ENCODE measurements around the gene HDGFL3.
"Not testable (repeated sequence)": the region's sequence is repeated elsewhere in the genome, so short reads cannot be mapped to it uniquely, and the experiment has no call there.

The HDGFL3 gene

GRCh38 chr15:83098079-83098478 is 109.5 kb downstream of the HDGFL3 start:
- TF ChIP-seq POLR2AphosphoS5 (IDR thresholded peaks at IDR 0.05; ENCODE audit: borderline replicate concordance, low read depth, low read length): no peak
- TF ChIP-seq EZH2 (IDR thresholded peaks at IDR 0.05): no peak
- no peak for TF ChIP-seq FOXP2 (optimal IDR thresholded peaks at IDR 0.05; ENCODE audit: control extremely low read depth, extremely low read length, insufficient read depth)
- no peak overlapping the region for H3K27ac ChIP-seq
- no peaks in the 10 kb centered on the region; the same call in 1 of the 2 replicates for H3K9me3 ChIP-seq (ENCODE audit: low read depth, low read length)
- H3K4me3 ChIP-seq: no peak overlapping the region
- H3K36me3 ChIP-seq (ENCODE audit: insufficient read depth, low read length): no peaks in the 10 kb centered on the region
- DNase-seq (ENCODE audit: low read depth, low spot score): no peak
- H3K9ac ChIP-seq (ENCODE audit: insufficient read length): no peak overlapping the region

- DNase-seq (ENCODE audit: low read depth, low spot score): no peak
- TF ChIP-seq EZH2 (IDR thresholded peaks at IDR 0.05) (no peak), POLR2AphosphoS5 (IDR thresholded peaks at IDR 0.05; ENCODE audit: borderline replicate concordance, low read depth, low read length) (no peak), FOXP2 (optimal IDR thresholded peaks at IDR 0.05; ENCODE audit: control extremely low read depth, extremely low read length, insufficient read depth) (no peak)
- H3K4me3 ChIP-seq: no peak overlapping the region
- H3K9me3 ChIP-seq (ENCODE audit: low read depth, low read length): no peaks in the 10 kb centered on the region; the same call in 1 of the 2 replicates
- H3K27ac ChIP-seq: no peak overlapping the region
- no peaks in the 10 kb centered on the region for H3K36me3 ChIP-seq (ENCODE audit: insufficient read depth, low read length)
- H3K9ac ChIP-seq (ENCODE audit: insufficient read length): no peak overlapping the region
Observed at GRCh38 chr15:83094583-83094982, 113.0 kb downstream of the HDGFL3 start.

- H3K4me3 ChIP-seq: no peak overlapping the region
- no peak for DNase-seq (ENCODE audit: low read depth, low spot score)
- no peaks in the 10 kb centered on the region for H3K36me3 ChIP-seq (ENCODE audit: insufficient read depth, low read length)
- H3K9me3 ChIP-seq (ENCODE audit: low read depth, low read length): no peaks in the 10 kb centered on the region; the same call in 1 of the 2 replicates
- TF ChIP-seq FOXP2 (optimal IDR thresholded peaks at IDR 0.05; ENCODE audit: control extremely low read depth, extremely low read length, insufficient read depth) (no peak), POLR2AphosphoS5 (IDR thresholded peaks at IDR 0.05; ENCODE audit: borderline replicate concordance, low read depth, low read length) (no peak), EZH2 (IDR thresholded peaks at IDR 0.05) (no peak)
- no peak overlapping the region for H3K9ac ChIP-seq (ENCODE audit: insufficient read length)
- no peak overlapping the region for H3K27ac ChIP-seq
Observed at GRCh38 chr15:83092309-83092976, 115.2 kb downstream of the HDGFL3 start.

- not testable (repeated sequence) for H3K9ac ChIP-seq (ENCODE audit: insufficient read length); DNase-seq (ENCODE audit: low read depth, low spot score); H3K27ac ChIP-seq
Observed at GRCh38 chr15:83091965-83092308, 115.7 kb downstream of the HDGFL3 start.

GRCh38 chr15:83090465-83090864 is 117.2 kb downstream of the HDGFL3 start:
- H3K9ac ChIP-seq (ENCODE audit: insufficient read length): no peak overlapping the region
- no peak for DNase-seq (ENCODE audit: low read depth, low spot score)
- no peaks in the 10 kb centered on the region for H3K36me3 ChIP-seq (ENCODE audit: insufficient read depth, low read length)
- H3K4me3 ChIP-seq: no peak overlapping the region
- no peak for TF ChIP-seq EZH2 (IDR thresholded peaks at IDR 0.05)
- TF ChIP-seq POLR2AphosphoS5 (IDR thresholded peaks at IDR 0.05; ENCODE audit: borderline replicate concordance, low read depth, low read length): no peak
- TF ChIP-seq FOXP2 (optimal IDR thresholded peaks at IDR 0.05; ENCODE audit: control extremely low read depth, extremely low read length, insufficient read depth): no peak
- H3K27ac ChIP-seq: no peak overlapping the region
- no peaks in the 10 kb centered on the region for H3K9me3 ChIP-seq (ENCODE audit: low read depth, low read length)

More at GRCh38 chr15:83091965-83092308, 115.7 kb downstream of the HDGFL3 start:
- H3K9me3 ChIP-seq (ENCODE audit: low read depth, low read length); H3K36me3 ChIP-seq (ENCODE audit: insufficient read depth, low read length); H3K4me3 ChIP-seq: not testable (repeated sequence)

GRCh38 chr15:83088876-83089275 is 118.7 kb downstream of the HDGFL3 start:
- H3K4me3 ChIP-seq: no peak overlapping the region
- no peak overlapping the region for H3K27ac ChIP-seq
- no peaks in the 10 kb centered on the region for H3K9me3 ChIP-seq (ENCODE audit: low read depth, low read length)
- no peak overlapping the region for H3K9ac ChIP-seq (ENCODE audit: insufficient read length)
- no peaks in the 10 kb centered on the region for H3K36me3 ChIP-seq (ENCODE audit: insufficient read depth, low read length)
- TF ChIP-seq EZH2 (IDR thresholded peaks at IDR 0.05) (no peak), FOXP2 (optimal IDR thresholded peaks at IDR 0.05; ENCODE audit: control extremely low read depth, extremely low read length, insufficient read depth) (no peak), POLR2AphosphoS5 (IDR thresholded peaks at IDR 0.05; ENCODE audit: borderline replicate concordance, low read depth, low read length) (no peak)
- DNase-seq (ENCODE audit: low read depth, low spot score): no peak

GRCh38 chr15:83087576-83087975 is 120.0 kb downstream of the HDGFL3 start:
- Histone ChIP-seq H3K9me3 (ENCODE audit: low read depth, low read length) (no peaks in the 10 kb centered on the region), H3K27ac (no peak overlapping the region), H3K4me3 (no peak overlapping the region), H3K9ac (ENCODE audit: insufficient read length) (no peak overlapping the region), H3K36me3 (ENCODE audit: insufficient read depth, low read length) (no peaks in the 10 kb centered on the region)
- no peak for DNase-seq (ENCODE audit: low read depth, low spot score)
- TF ChIP-seq POLR2AphosphoS5 (IDR thresholded peaks at IDR 0.05; ENCODE audit: borderline replicate concordance, low read depth, low read length) (no peak), EZH2 (IDR thresholded peaks at IDR 0.05) (no peak), FOXP2 (optimal IDR thresholded peaks at IDR 0.05; ENCODE audit: control extremely low read depth, extremely low read length, insufficient read depth) (no peak)

GRCh38 chr15:83085864-83086552 is 121.6 kb downstream of the HDGFL3 start:
- H3K4me3 ChIP-seq; H3K9ac ChIP-seq (ENCODE audit: insufficient read length); H3K27ac ChIP-seq; H3K9me3 ChIP-seq (ENCODE audit: low read depth, low read length); H3K36me3 ChIP-seq (ENCODE audit: insufficient read depth, low read length); DNase-seq (ENCODE audit: low read depth, low spot score): not testable (repeated sequence)

- not testable (repeated sequence) for H3K4me3 ChIP-seq; H3K27ac ChIP-seq; H3K9me3 ChIP-seq (ENCODE audit: low read depth, low read length); H3K9ac ChIP-seq (ENCODE audit: insufficient read length); DNase-seq (ENCODE audit: low read depth, low spot score); H3K36me3 ChIP-seq (ENCODE audit: insufficient read depth, low read length)
Observed at GRCh38 chr15:83085461-83085860, 122.2 kb downstream of the HDGFL3 start.
